Fibroblast of villous mesenchyme (primary cell): Measurements from ENCODE around the gene KIAA1671. TPM values are rescaled to one million over a fixed set of nuclear protein-coding genes. Genes with fewer than 3 reads are reported as not detected.

ENCODE experiments used
- DNase-seq: peaks from one replicate; pipeline ENCODE4 v3.0.0-alpha.2; 2010; ENCODE audit warnings: low read depth
- H3K4me3 ChIP-seq: 2 replicates; pipeline ENCODE4 v1.5.1; 2011; ENCODE audit warnings: low read depth, mild to moderate bottlenecking, low read length
- CTCF ChIP-seq: IDR thresholded peaks from 2 replicates; pipeline ENCODE4 v1.5.1; 2012; ENCODE audit warnings: low read depth, mild to moderate bottlenecking, low read length; ENCODE audit not compliant: insufficient read depth
- total RNA-seq: library from RNA; depleted of rRNA; stranded (reverse); fragments of >200 nt; gene quantifications from 2 replicates; pipeline ENCODE4 v1.2.3, GENCODE V29; 2012

KIAA1671 gene
- total RNA-seq, 1 donor, result 3.5 TPM

GRCh38 chr22:25112538-25113253 is 160.2 kb downstream of the KIAA1671 start:
- H3K4me3 ChIP-seq, result no peak overlapping the region
- no peak for TF ChIP-seq CTCF
- DNase-seq, result no peak

- no peak for DNase-seq
- no peak overlapping the region for H3K4me3 ChIP-seq
- TF ChIP-seq CTCF, result no peak
Observed at GRCh38 chr22:25113316-25113721, 160.8 kb downstream of the KIAA1671 start.

- DNase-seq, result no peak
- TF ChIP-seq CTCF, result no peak
- no peak overlapping the region for H3K4me3 ChIP-seq
Observed at GRCh38 chr22:25114369-25115362, 162.2 kb downstream of the KIAA1671 start.

- H3K4me3 ChIP-seq, result no peak overlapping the region
- TF ChIP-seq CTCF, result no peak
- no peak for DNase-seq
Observed at GRCh38 chr22:25119609-25120008, 167.1 kb downstream of the KIAA1671 start.

- H3K4me3 ChIP-seq, result no peak overlapping the region
- no peak for TF ChIP-seq CTCF
- no peak for DNase-seq
Observed at GRCh38 chr22:25120093-25120561, 167.6 kb downstream of the KIAA1671 start.

- DNase-seq, result peak; percentile 3
- no peak for TF ChIP-seq CTCF
- H3K4me3 ChIP-seq, result no peak overlapping the region
Observed at GRCh38 chr22:25120761-25121212, 168.3 kb downstream of the KIAA1671 start.
